Measurements from ENCODE around the gene ARHGEF12.

The ARHGEF12 gene

GRCh38 chr11:120389693-120390584 is 53.7 kb downstream of the ARHGEF12 start:
- TF ChIP-seq TEAD4 (IDR thresholded peaks at IDR 0.05) = peak; percentile 86
- TF ChIP-seq MAX (IDR thresholded peaks at IDR 0.05) = no peak
- TF ChIP-seq CREB1 (IDR thresholded peaks at IDR 0.05; ENCODE audit: low read depth) = no peak
- no peak for TF ChIP-seq REST (IDR thresholded peaks at IDR 0.05; ENCODE audit: low read depth)
- TF ChIP-seq FOXM1 (IDR thresholded peaks at IDR 0.05; ENCODE audit: borderline replicate concordance, low read depth) = peak; percentile 79
- no peak for TF ChIP-seq YY1 (IDR thresholded peaks at IDR 0.05; ENCODE audit: low read depth)
- TF ChIP-seq TCF12 (IDR thresholded peaks at IDR 0.05; ENCODE audit: low read depth) = 0 out of 2 replicates have a peak, but pooled peaks have one; percentile 17
- TF ChIP-seq RAD21 (IDR thresholded peaks at IDR 0.05; ENCODE audit: low read depth) = no peak
- TF ChIP-seq NFIC (IDR thresholded peaks at IDR 0.05) = peak; percentile 84
- TF ChIP-seq EP300 (IDR thresholded peaks at IDR 0.05; ENCODE audit: borderline replicate concordance) = peak; percentile 35; the same call in 1 of the 2 replicates
- no peak for TF ChIP-seq EGR1 (IDR thresholded peaks at IDR 0.05)
- TF ChIP-seq CEBPB (IDR thresholded peaks at IDR 0.05) = no peak
- TF ChIP-seq USF1 (IDR thresholded peaks at IDR 0.05) = no peak
- TF ChIP-seq ZBTB7A (IDR thresholded peaks at IDR 0.05; ENCODE audit: low read depth) = no peak
- no peak for TF ChIP-seq TAF1 (IDR thresholded peaks at IDR 0.05; ENCODE audit: low read depth)

GRCh38 chr11:120390585-120390922 is 54.3 kb downstream of the ARHGEF12 start:
- TF ChIP-seq ZBTB7A (IDR thresholded peaks at IDR 0.05; ENCODE audit: low read depth) (no peak), FOXM1 (IDR thresholded peaks at IDR 0.05; ENCODE audit: borderline replicate concordance, low read depth) (no peak), TEAD4 (IDR thresholded peaks at IDR 0.05) (no peak), TCF12 (IDR thresholded peaks at IDR 0.05; ENCODE audit: low read depth) (no peak), EP300 (IDR thresholded peaks at IDR 0.05; ENCODE audit: borderline replicate concordance) (no peak), TAF1 (IDR thresholded peaks at IDR 0.05; ENCODE audit: low read depth) (no peak), MAX (IDR thresholded peaks at IDR 0.05) (no peak), EGR1 (IDR thresholded peaks at IDR 0.05) (no peak), USF1 (IDR thresholded peaks at IDR 0.05) (no peak), CEBPB (IDR thresholded peaks at IDR 0.05) (no peak), CREB1 (IDR thresholded peaks at IDR 0.05; ENCODE audit: low read depth) (no peak), RAD21 (IDR thresholded peaks at IDR 0.05; ENCODE audit: low read depth) (no peak), NFIC (IDR thresholded peaks at IDR 0.05) (no peak), YY1 (IDR thresholded peaks at IDR 0.05; ENCODE audit: low read depth) (no peak), REST (IDR thresholded peaks at IDR 0.05; ENCODE audit: low read depth) (no peak)

- TF ChIP-seq REST (IDR thresholded peaks at IDR 0.05; ENCODE audit: low read depth) (no peak), CEBPB (IDR thresholded peaks at IDR 0.05) (no peak), TCF12 (IDR thresholded peaks at IDR 0.05; ENCODE audit: low read depth) (no peak), FOXM1 (IDR thresholded peaks at IDR 0.05; ENCODE audit: borderline replicate concordance, low read depth) (no peak), MAX (IDR thresholded peaks at IDR 0.05) (no peak), ZBTB7A (IDR thresholded peaks at IDR 0.05; ENCODE audit: low read depth) (no peak), USF1 (IDR thresholded peaks at IDR 0.05) (no peak), NFIC (IDR thresholded peaks at IDR 0.05) (no peak), TEAD4 (IDR thresholded peaks at IDR 0.05) (no peak), RAD21 (IDR thresholded peaks at IDR 0.05; ENCODE audit: low read depth) (no peak)
These were observed 55.1 kb downstream of the ARHGEF12 start for GRCh38 chr11:120391292-120391691.

Data from Ishikawa (cell line).